Smooth muscle cell (in vitro differentiated cells): ENCODE data around the gene KANK4. TPM values are rescaled to one million over a fixed set of nuclear protein-coding genes. Genes with fewer than 3 reads are reported as not detected.

Source experiments
- DNase-seq: peaks from one replicate; lab custom pipeline; 2025; ENCODE audit not compliant: unreplicated experiment; lab: John Stamatoyannopoulos, UW
- H2AFZ ChIP-seq: fragments of 200-600 bp; sonication (generic); 2 replicates; pipeline ENCODE4 v1.6.0; 2016; ENCODE audit warnings: antibody characterized with exemption, low read depth, mild to moderate bottlenecking
- H3F3A ChIP-seq: fragments of 200-600 bp; sonication (generic); 2 replicates; pipeline ENCODE4 v1.6.0; 2017; ENCODE audit warnings: antibody characterized with exemption, low read depth
- H3K27ac ChIP-seq: fragments of 200-600 bp; sonication (generic); 2 replicates; pipeline ENCODE4 v1.5.1; 2016; ENCODE audit warnings: low read depth, mild to moderate bottlenecking
- H3K27me3 ChIP-seq: fragments of 200-600 bp; sonication (generic); 2 replicates; pipeline ENCODE4 v1.6.1; 2016; ENCODE audit warnings: low read depth, mild to moderate bottlenecking
- H3K36me3 ChIP-seq: fragments of 200-600 bp; sonication (generic); 2 replicates; pipeline ENCODE4 v1.5.1; 2016; ENCODE audit warnings: low read depth
- H3K4me1 ChIP-seq: fragments of 200-600 bp; sonication (generic); 2 replicates; pipeline ENCODE4 v1.5.1; 2016; ENCODE audit warnings: low read depth
- H3K4me2 ChIP-seq: fragments of 200-600 bp; sonication (generic); 2 replicates; pipeline ENCODE4 v1.6.0; 2016; ENCODE audit warnings: mild to moderate bottlenecking
- H3K4me3 ChIP-seq: fragments of 200-600 bp; sonication (generic); 2 replicates; pipeline ENCODE4 v1.5.1; 2016; ENCODE audit warnings: mild to moderate bottlenecking
- H3K79me2 ChIP-seq: fragments of 200-600 bp; sonication (generic); 2 replicates; pipeline ENCODE4 v1.6.0; 2016; ENCODE audit warnings: low read depth, mild to moderate bottlenecking
- H3K9ac ChIP-seq: fragments of 200-600 bp; sonication (generic); 2 replicates; pipeline ENCODE4 v1.6.0; 2016; ENCODE audit warnings: low read depth
- H3K9me3 ChIP-seq: fragments of 200-600 bp; sonication (generic); replicated peaks from 2 replicates; pipeline ENCODE4 v1.5.1; 2016; ENCODE audit warnings: low read depth
- H4K20me1 ChIP-seq: fragments of 200-600 bp; sonication (generic); 2 replicates; pipeline ENCODE4 v1.6.0; 2016; ENCODE audit warnings: low read depth
- WGBS: methylation state at CpG from one replicate; pipeline ENCODE4 v1.1.7; 2016; ENCODE audit warnings: low lambda C conversion rate; 5-methylcytosine and 5-hydroxymethylcytosine counted together
- polyA plus RNA-seq: library from polyadenylated mRNA; unstranded; fragments of >200 nt; fragmentation: Nextera tagmentation; extraction: Ambion mirVana; gene quantifications from 2 replicates; pipeline ENCODE4 v1.2.1, GENCODE V29; 2016
- total RNA-seq: library from RNA; depleted of rRNA; stranded (reverse); fragments of >200 nt; gene quantifications from 2 replicates; pipeline ENCODE4 v1.2.3, GENCODE V29; 2014
- TF ChIP-seq, protein P1 (sequence below): fragments of 200-600 bp; sonication (generic); IDR thresholded peaks from 2 replicates; pipeline ENCODE4 v1.5.1; 2017; ENCODE audit warnings: borderline replicate concordance, mild to moderate bottlenecking, antibody characterized with exemption; ENCODE audit not compliant: insufficient read depth, poor library complexity, severe bottlenecking

KANK4 gene
- total and polyA plus RNA-seq, 2 experiments from 2014 or later: 69.2 to 77.8 TPM

DNA sequence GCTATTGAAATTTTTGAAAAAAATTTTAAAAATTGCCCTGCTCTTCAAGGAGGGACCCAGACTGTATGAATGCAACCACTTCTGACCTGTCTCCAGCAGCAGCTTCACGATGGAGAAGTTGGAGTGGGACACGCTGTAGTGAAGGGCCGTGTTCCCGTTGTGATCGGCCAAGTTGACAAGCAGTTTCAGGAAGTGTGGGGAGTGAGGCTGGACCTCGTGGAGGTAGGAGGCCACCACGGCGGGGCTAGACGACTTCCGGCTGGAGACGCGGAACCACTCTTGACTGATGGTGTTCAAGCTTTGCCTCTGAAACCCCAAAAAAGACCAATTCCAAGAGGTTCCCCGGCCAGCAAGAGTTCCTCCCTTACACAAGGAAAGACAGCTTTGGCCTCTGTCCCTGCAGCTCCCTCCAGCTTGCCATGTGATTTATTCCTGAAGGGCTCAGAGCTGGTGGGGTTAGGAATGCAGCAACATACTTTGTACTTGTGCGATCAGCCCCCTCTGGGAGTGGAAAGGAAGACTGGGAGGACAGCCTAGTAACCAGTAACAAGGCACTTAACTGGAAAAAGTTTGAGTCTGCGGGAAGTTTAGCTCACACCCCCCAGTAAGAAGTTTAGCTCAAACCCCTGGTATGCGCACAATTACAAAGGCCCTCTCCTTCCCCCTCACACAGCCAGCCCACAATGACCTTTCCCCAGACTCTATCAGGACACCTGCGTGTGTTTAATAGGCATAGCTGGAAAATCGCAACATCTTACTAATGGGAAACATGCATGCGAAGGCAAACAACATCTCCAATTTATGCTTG is 56.0 kb downstream of the KANK4 start:
- Histone ChIP-seq H3K36me3 (peaks cover 9% of the 10 kb centered on the region), H3K27me3 (no peaks in the 10 kb centered on the region), H3F3A (no peaks in the 10 kb centered on the region), H3K9ac (no peak overlapping the region), H2AFZ (no peak overlapping the region), H3K4me2 (no peak overlapping the region), H3K79me2 (no peaks in the 10 kb centered on the region), H4K20me1 (peaks cover 76% of the 10 kb centered on the region), H3K4me1 (no peaks in the 10 kb centered on the region), H3K27ac (no peak overlapping the region), H3K9me3 (no peaks in the 10 kb centered on the region), H3K4me3 (no peak overlapping the region)
- no peak for DNase-seq
- TF ChIP-seq, protein P1, sequence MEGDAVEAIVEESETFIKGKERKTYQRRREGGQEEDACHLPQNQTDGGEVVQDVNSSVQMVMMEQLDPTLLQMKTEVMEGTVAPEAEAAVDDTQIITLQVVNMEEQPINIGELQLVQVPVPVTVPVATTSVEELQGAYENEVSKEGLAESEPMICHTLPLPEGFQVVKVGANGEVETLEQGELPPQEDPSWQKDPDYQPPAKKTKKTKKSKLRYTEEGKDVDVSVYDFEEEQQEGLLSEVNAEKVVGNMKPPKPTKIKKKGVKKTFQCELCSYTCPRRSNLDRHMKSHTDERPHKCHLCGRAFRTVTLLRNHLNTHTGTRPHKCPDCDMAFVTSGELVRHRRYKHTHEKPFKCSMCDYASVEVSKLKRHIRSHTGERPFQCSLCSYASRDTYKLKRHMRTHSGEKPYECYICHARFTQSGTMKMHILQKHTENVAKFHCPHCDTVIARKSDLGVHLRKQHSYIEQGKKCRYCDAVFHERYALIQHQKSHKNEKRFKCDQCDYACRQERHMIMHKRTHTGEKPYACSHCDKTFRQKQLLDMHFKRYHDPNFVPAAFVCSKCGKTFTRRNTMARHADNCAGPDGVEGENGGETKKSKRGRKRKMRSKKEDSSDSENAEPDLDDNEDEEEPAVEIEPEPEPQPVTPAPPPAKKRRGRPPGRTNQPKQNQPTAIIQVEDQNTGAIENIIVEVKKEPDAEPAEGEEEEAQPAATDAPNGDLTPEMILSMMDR: no peak
- 86% methylated on average over 19 of the region's 19 CpGs for WGBS

DNA sequence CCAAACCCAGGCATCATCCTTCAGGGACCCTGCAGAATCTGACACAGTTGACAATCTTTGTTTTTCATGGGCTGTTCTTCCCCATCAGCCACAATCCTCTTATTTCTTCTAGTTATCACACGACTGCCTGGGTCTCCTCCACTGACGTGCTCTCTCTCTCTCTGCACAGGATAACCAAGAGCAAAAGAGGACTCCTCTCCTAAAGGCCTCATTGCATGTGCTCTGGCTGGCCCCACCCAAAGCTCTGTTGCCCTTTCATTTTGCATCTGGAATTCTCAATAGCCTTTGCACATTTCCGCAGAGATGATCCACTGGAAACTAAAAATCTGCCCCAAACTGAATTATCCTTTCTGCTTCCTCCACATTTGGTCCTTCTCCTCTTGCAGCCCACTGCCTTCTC is 58.5 kb downstream of the KANK4 start:
- WGBS: 95% methylated on average over 3 of the region's 3 CpGs
- Histone ChIP-seq H3F3A (no peaks in the 10 kb centered on the region), H3K4me2 (no peak overlapping the region), H3K4me3 (no peak overlapping the region), H3K79me2 (no peaks in the 10 kb centered on the region), H3K27me3 (no peaks in the 10 kb centered on the region), H3K9me3 (no peaks in the 10 kb centered on the region), H3K36me3 (peaks cover 13% of the 10 kb centered on the region), H4K20me1 (peaks cover 87% of the 10 kb centered on the region), H3K27ac (no peak overlapping the region), H3K9ac (no peak overlapping the region), H2AFZ (no peak overlapping the region), H3K4me1 (no peaks in the 10 kb centered on the region)
- DNase-seq: no peak
- TF ChIP-seq, protein P1: no peak

DNA sequence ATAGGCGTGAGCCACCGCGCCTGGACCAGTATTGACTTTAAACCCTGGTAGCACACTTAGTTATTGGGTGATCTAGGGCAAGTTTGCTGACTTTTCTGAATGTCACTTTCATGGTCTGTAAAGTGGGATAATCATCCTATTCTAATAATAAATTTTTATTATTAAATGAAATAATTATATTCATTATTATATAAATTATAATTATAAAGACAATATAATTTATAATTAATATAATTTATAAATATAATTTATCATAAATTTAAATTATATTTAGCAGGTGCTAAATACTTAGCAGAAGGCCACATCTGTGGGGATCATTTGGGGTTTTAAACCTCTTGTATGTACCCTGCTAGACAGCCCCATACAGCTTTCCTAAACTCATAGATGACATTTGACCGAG is 59.7 kb downstream of the KANK4 start:
- Histone ChIP-seq H3K27ac (no peak overlapping the region), H3K4me1 (no peaks in the 10 kb centered on the region), H3K36me3 (peaks cover 13% of the 10 kb centered on the region), H3K9me3 (no peaks in the 10 kb centered on the region), H2AFZ (no peak overlapping the region), H3K4me2 (no peak overlapping the region), H3K4me3 (no peak overlapping the region), H3K27me3 (no peaks in the 10 kb centered on the region), H3K9ac (no peak overlapping the region), H4K20me1 (peaks cover 93% of the 10 kb centered on the region), H3F3A (no peaks in the 10 kb centered on the region), H3K79me2 (no peaks in the 10 kb centered on the region)
- no peak for DNase-seq
- TF ChIP-seq, protein P1: no peak
- 99% methylated on average over 4 of the region's 4 CpGs for WGBS
